ENCODE results near the gene ABCF3. TPM values are rescaled to one million over a fixed set of nuclear protein-coding genes. Genes with fewer than 3 reads are reported as not detected.

Gene ABCF3
- total and polyA plus RNA-seq, 2 experiments from 2014 or later = 33.1 to 62.7 TPM

- Histone ChIP-seq H4K20me1 (ENCODE audit: insufficient read depth, poor library complexity, severe bottlenecking) (no peaks in the 10 kb centered on the region), H3K4me3 (no peak overlapping the region), H3K4me2 (no peak overlapping the region), H3K9me3 (ENCODE audit: low read depth) (no peaks in the 10 kb centered on the region), H3K79me2 (no peaks in the 10 kb centered on the region), H3K4me1 (ENCODE audit: insufficient read depth) (peaks cover 12% of the 10 kb centered on the region), H2AFZ (no peak overlapping the region), H3K27ac (no peak overlapping the region), H3K9me2 (replicated peaks; ENCODE audit: insufficient read depth) (no peaks in the 10 kb centered on the region), H3K27me3 (peaks cover 57% of the 10 kb centered on the region), H3K36me3 (replicated peaks; ENCODE audit: insufficient read depth, low read depth) (no peaks in the 10 kb centered on the region)
- 69% methylated on average over 2 of the region's 2 CpGs for WGBS (ENCODE audit: low lambda C conversion rate, missing lambda C conversion rate)
- TF ChIP-seq EZH2phosphoT487 (IDR thresholded peaks at IDR 0.05; ENCODE audit: low read depth, severe bottlenecking, unreplicated experiment) (no peak), EZH2 (IDR thresholded peaks at IDR 0.05; ENCODE audit: borderline replicate concordance) (no peak)
- TF ChIP-seq, protein P1, sequence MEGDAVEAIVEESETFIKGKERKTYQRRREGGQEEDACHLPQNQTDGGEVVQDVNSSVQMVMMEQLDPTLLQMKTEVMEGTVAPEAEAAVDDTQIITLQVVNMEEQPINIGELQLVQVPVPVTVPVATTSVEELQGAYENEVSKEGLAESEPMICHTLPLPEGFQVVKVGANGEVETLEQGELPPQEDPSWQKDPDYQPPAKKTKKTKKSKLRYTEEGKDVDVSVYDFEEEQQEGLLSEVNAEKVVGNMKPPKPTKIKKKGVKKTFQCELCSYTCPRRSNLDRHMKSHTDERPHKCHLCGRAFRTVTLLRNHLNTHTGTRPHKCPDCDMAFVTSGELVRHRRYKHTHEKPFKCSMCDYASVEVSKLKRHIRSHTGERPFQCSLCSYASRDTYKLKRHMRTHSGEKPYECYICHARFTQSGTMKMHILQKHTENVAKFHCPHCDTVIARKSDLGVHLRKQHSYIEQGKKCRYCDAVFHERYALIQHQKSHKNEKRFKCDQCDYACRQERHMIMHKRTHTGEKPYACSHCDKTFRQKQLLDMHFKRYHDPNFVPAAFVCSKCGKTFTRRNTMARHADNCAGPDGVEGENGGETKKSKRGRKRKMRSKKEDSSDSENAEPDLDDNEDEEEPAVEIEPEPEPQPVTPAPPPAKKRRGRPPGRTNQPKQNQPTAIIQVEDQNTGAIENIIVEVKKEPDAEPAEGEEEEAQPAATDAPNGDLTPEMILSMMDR (IDR thresholded peaks at IDR 0.05; ENCODE audit: poor library complexity) = peak; percentile 59
- no peak for DNase-seq (ENCODE audit: low spot score)
These were observed 41.5 kb downstream of the ABCF3 start for GRCh38 chr3:184227481-184227935.

DNA sequence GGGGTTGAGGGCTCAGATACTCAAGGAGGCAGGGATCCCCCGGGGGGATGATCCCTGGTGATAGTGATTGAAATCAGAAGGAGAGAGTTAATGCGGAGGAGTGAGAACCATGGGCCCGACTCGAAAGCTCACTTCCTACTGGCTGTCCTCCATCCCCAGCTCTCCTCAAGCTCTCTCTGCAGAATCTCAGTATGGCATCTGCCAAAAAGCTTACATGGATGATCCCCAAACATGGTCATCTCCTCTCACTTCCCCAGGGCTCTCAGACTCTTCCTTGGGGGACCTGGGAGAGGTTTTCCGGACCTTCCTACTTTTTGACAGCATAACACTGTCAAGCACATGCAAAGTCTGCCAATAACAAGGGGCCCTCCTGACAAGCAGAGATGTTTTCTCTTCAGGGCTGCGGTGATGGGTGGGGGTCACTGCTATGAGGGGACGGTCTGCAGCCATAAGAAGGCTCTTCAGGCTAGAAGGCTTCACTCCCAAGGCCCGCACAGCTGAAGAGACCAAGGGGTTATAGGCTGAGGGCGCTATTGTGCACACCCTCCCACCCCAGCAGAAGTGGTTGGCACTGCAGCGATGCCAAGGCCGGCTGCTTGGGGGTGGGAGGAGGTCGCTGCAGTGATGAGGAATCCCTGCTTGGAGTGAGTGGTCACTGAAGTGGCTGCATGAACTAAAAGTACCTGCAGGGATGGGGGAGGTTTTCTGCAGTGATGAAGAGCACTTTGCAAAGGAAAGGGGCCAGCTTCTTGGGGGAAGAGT is 42.6 kb downstream of the ABCF3 start:
- 53% methylated on average over 11 of the region's 12 CpGs for WGBS (ENCODE audit: low lambda C conversion rate, missing lambda C conversion rate)
- Histone ChIP-seq H3K9me2 (replicated peaks; ENCODE audit: insufficient read depth) (no peaks in the 10 kb centered on the region), H4K20me1 (ENCODE audit: insufficient read depth, poor library complexity, severe bottlenecking) (no peaks in the 10 kb centered on the region), H3K4me2 (peak overlapping the region; percentile 99), H2AFZ (no peak overlapping the region), H3K27me3 (peaks cover 62% of the 10 kb centered on the region), H3K36me3 (replicated peaks; ENCODE audit: insufficient read depth, low read depth) (no peaks in the 10 kb centered on the region), H3K9me3 (ENCODE audit: low read depth) (no peaks in the 10 kb centered on the region), H3K4me1 (ENCODE audit: insufficient read depth) (peaks cover 12% of the 10 kb centered on the region), H3K27ac (no peak overlapping the region), H3K4me3 (no peak overlapping the region), H3K79me2 (no peaks in the 10 kb centered on the region)
- DNase-seq (ENCODE audit: low spot score) = no peak
- TF ChIP-seq EZH2 (IDR thresholded peaks at IDR 0.05; ENCODE audit: borderline replicate concordance) (no peak), EZH2phosphoT487 (IDR thresholded peaks at IDR 0.05; ENCODE audit: low read depth, severe bottlenecking, unreplicated experiment) (no peak)
- TF ChIP-seq, protein P1 (IDR thresholded peaks at IDR 0.05; ENCODE audit: poor library complexity) = no peak

- H3K4me2 ChIP-seq = peak within 1 kb of the TSS; percentile 99
- TF ChIP-seq, protein P1 (IDR thresholded peaks at IDR 0.05; ENCODE audit: poor library complexity) = peak; percentile 3
- TF ChIP-seq EZH2 (IDR thresholded peaks at IDR 0.05; ENCODE audit: borderline replicate concordance) (peak; percentile 54), EZH2phosphoT487 (IDR thresholded peaks at IDR 0.05; ENCODE audit: low read depth, severe bottlenecking, unreplicated experiment) (no peak)
- no peaks in the 10 kb centered on the region for H3K36me3 ChIP-seq (replicated peaks; ENCODE audit: insufficient read depth, low read depth)
- H3K9me2 ChIP-seq (replicated peaks; ENCODE audit: insufficient read depth) = no peaks in the 10 kb centered on the region
- H4K20me1 ChIP-seq (ENCODE audit: insufficient read depth, poor library complexity, severe bottlenecking) = no peaks in the 10 kb centered on the region
- peaks cover 62% of the 10 kb centered on the region for H3K27me3 ChIP-seq
- H3K79me2 ChIP-seq = no peaks in the 10 kb centered on the region
- WGBS (ENCODE audit: low lambda C conversion rate, missing lambda C conversion rate) = 4% methylated on average over 41 of the region's 66 CpGs
- H3K9me3 ChIP-seq (ENCODE audit: low read depth) = no peaks in the 10 kb centered on the region
- no peak within 1 kb of the TSS for H3K27ac ChIP-seq
- peak within 1 kb of the TSS; percentile 66 for H2AFZ ChIP-seq
- H3K4me3 ChIP-seq = peak within 1 kb of the TSS; percentile 61
- H3K4me1 ChIP-seq (ENCODE audit: insufficient read depth) = peaks cover 12% of the 10 kb centered on the region
- DNase-seq (ENCODE audit: low spot score) = peak; percentile 89
These were observed 43.5 kb downstream of the ABCF3 start, which contains the start of gene VWA5B2 for GRCh38 chr3:184229394-184230080. VWA5B2 (plus strand) TSS chr3:184229585; CDS start chr3:184230529, 944 bp downstream.
